Fibroblast of skin of right biceps (primary cell): ENCODE results near the gene PIAS2.
"Not testable (repeated sequence)": the region's sequence is repeated elsewhere in the genome, so short reads cannot be mapped to it uniquely, and the experiment has no call there.

Experiments used
- DNase-seq: peaks from one replicate; pipeline ENCODE4 v3.0.0-alpha.2; 2013

PIAS2 gene

GRCh38 chr18:46903406-46903805, 13.9 kb downstream of the PIAS2 start:
- no peak for DNase-seq

GRCh38 chr18:46899274-46899948, 17.9 kb downstream of the PIAS2 start:
- no peak for DNase-seq

GRCh38 chr18:46894124-46894523, 23.2 kb downstream of the PIAS2 start:
- no peak for DNase-seq

- DNase-seq, result no peak
Measured at GRCh38 chr18:46893360-46893759, 23.9 kb downstream of the PIAS2 start.

- no peak for DNase-seq
Measured at GRCh38 chr18:46892842-46893241, 24.5 kb downstream of the PIAS2 start.

GRCh38 chr18:46891742-46892214, 25.5 kb downstream of the PIAS2 start:
- no peak for DNase-seq

- no peak for DNase-seq
Measured at GRCh38 chr18:46888965-46889364, 28.3 kb downstream of the PIAS2 start.

- DNase-seq, result no peak
Measured at GRCh38 chr18:46886893-46887292, 30.4 kb downstream of the PIAS2 start.

GRCh38 chr18:46883180-46883579, 34.1 kb downstream of the PIAS2 start:
- no peak for DNase-seq

GRCh38 chr18:46877329-46877987, 39.8 kb downstream of the PIAS2 start:
- no peak for DNase-seq

- no peak for DNase-seq
Measured at GRCh38 chr18:46868169-46868921, 49.0 kb downstream of the PIAS2 start.

GRCh38 chr18:46867367-46868143, 49.8 kb downstream of the PIAS2 start:
- DNase-seq, result no peak

- DNase-seq, result no peak
Measured at GRCh38 chr18:46866523-46866922, 50.8 kb downstream of the PIAS2 start.

GRCh38 chr18:46865245-46865644, 52.1 kb downstream of the PIAS2 start:
- DNase-seq, result not testable (repeated sequence)

GRCh38 chr18:46859855-46860254, 57.5 kb downstream of the PIAS2 start:
- peak; percentile 8 for DNase-seq

GRCh38 chr18:46858290-46858689, 59.0 kb downstream of the PIAS2 start:
- no peak for DNase-seq

- no peak for DNase-seq
Measured at GRCh38 chr18:46856973-46857372, 60.3 kb downstream of the PIAS2 start.

GRCh38 chr18:46849007-46849406, 68.3 kb downstream of the PIAS2 start:
- DNase-seq, result no peak

GRCh38 chr18:46843372-46843771, 73.9 kb downstream of the PIAS2 start:
- DNase-seq, result no peak

- no peak for DNase-seq
Measured at GRCh38 chr18:46842583-46842982, 74.7 kb downstream of the PIAS2 start.

GRCh38 chr18:46833899-46834298, 83.4 kb downstream of the PIAS2 start:
- no peak for DNase-seq

- DNase-seq, result no peak
Measured at GRCh38 chr18:46832849-46833248, 84.5 kb downstream of the PIAS2 start.

- DNase-seq, result not testable (repeated sequence)
Measured at GRCh38 chr18:46832422-46832821, 84.9 kb downstream of the PIAS2 start.
